ENCODE results near the gene SLC22A16. TPM values are rescaled to one million over a fixed set of nuclear protein-coding genes. Genes with fewer than 3 reads are reported as not detected.

The SLC22A16 gene
- total RNA-seq, 1 donor from 2014 or later: not detected

GRCh38 chr6:110471726-110472365 lies 4.6 kb downstream of the SLC22A16 start:
- CTCF ChIA-PET: no interaction called here
- H3K27ac Mint-ChIP-seq: no peak overlapping the region
- no peak overlapping the region for H3K4me3 Mint-ChIP-seq
- no peaks in the 10 kb centered on the region for H3K9me3 Mint-ChIP-seq
- H3K36me3 Mint-ChIP-seq (ENCODE audit: low read depth): no peaks in the 10 kb centered on the region
- no peak for TF ChIP-seq CTCF (IDR thresholded peaks at IDR 0.05)
- POLR2A ChIA-PET: no interaction called here
- ATAC-seq (ENCODE audit: low read depth) (no peak), DNase-seq (no peak)
- peaks cover 14% of the 10 kb centered on the region for H3K4me1 Mint-ChIP-seq
- peaks cover 14% of the 10 kb centered on the region for H3K27me3 Mint-ChIP-seq
- intact Hi-C loops (cut with micrococcal nuclease): no loop called here

GRCh38 chr6:110468731-110469130 lies 7.7 kb downstream of the SLC22A16 start:
- ChIA-PET POLR2A (no interaction called here), CTCF (no interaction called here)
- ATAC-seq (ENCODE audit: low read depth): no peak
- H3K4me3 Mint-ChIP-seq: no peak overlapping the region
- intact Hi-C loops (cut with micrococcal nuclease): no loop called here
- peaks cover 3% of the 10 kb centered on the region for H3K36me3 Mint-ChIP-seq (ENCODE audit: low read depth)
- no peaks in the 10 kb centered on the region for H3K4me1 Mint-ChIP-seq
- H3K27ac Mint-ChIP-seq: no peak overlapping the region
- peaks cover 10% of the 10 kb centered on the region for H3K9me3 Mint-ChIP-seq
- peaks cover 23% of the 10 kb centered on the region for H3K27me3 Mint-ChIP-seq
- no peak for TF ChIP-seq CTCF (IDR thresholded peaks at IDR 0.05)
- DNase-seq: no peak

GRCh38 chr6:110467566-110468140 lies 8.8 kb downstream of the SLC22A16 start:
- Mint-ChIP-seq H3K4me3 (no peak overlapping the region), H3K27me3 (peaks cover 21% of the 10 kb centered on the region), H3K9me3 (peaks cover 14% of the 10 kb centered on the region), H3K36me3 (ENCODE audit: low read depth) (peaks cover 7% of the 10 kb centered on the region), H3K27ac (no peak overlapping the region), H3K4me1 (no peaks in the 10 kb centered on the region)
- TF ChIP-seq CTCF (IDR thresholded peaks at IDR 0.05): no peak
- intact Hi-C loops (cut with micrococcal nuclease): no loop called here
- DNase-seq: no peak
- ChIA-PET POLR2A (no interaction called here), CTCF (no interaction called here)
- no peak for ATAC-seq (ENCODE audit: low read depth)

- peaks cover 7% of the 10 kb centered on the region for H3K36me3 Mint-ChIP-seq (ENCODE audit: low read depth)
- no peak for TF ChIP-seq CTCF (IDR thresholded peaks at IDR 0.05)
- H3K4me1 Mint-ChIP-seq: no peaks in the 10 kb centered on the region
- DNase-seq (no peak), ATAC-seq (ENCODE audit: low read depth) (no peak)
- peaks cover 22% of the 10 kb centered on the region for H3K27me3 Mint-ChIP-seq
- peaks cover 24% of the 10 kb centered on the region for H3K9me3 Mint-ChIP-seq
- intact Hi-C loops (cut with micrococcal nuclease): no loop called here
- H3K27ac Mint-ChIP-seq: no peak overlapping the region
- POLR2A ChIA-PET: no interaction called here
- no peak overlapping the region for H3K4me3 Mint-ChIP-seq
- CTCF ChIA-PET: no interaction called here
Measured at GRCh38 chr6:110462884-110463481, 13.4 kb downstream of the SLC22A16 start.

- H3K4me3 Mint-ChIP-seq: no peak overlapping the region
- peaks cover 7% of the 10 kb centered on the region for H3K36me3 Mint-ChIP-seq (ENCODE audit: low read depth)
- POLR2A ChIA-PET: no interaction called here
- H3K4me1 Mint-ChIP-seq: no peaks in the 10 kb centered on the region
- intact Hi-C loops (cut with micrococcal nuclease): no loop called here
- CTCF ChIA-PET: no interaction called here
- no peak overlapping the region for H3K27ac Mint-ChIP-seq
- ATAC-seq (ENCODE audit: low read depth) (no peak), DNase-seq (no peak)
- H3K27me3 Mint-ChIP-seq: peaks cover 22% of the 10 kb centered on the region
- peaks cover 24% of the 10 kb centered on the region for H3K9me3 Mint-ChIP-seq
- no peak for TF ChIP-seq CTCF (IDR thresholded peaks at IDR 0.05)
Measured at GRCh38 chr6:110461376-110461775, 15.0 kb downstream of the SLC22A16 start.
